Testis (tissue), 2 donors: Measurements from ENCODE around the gene DLGAP5.

Source experiments
- CTCF ChIP-seq, 3 experiments: fragments of 450-650 bp in 2 of 3; fragments of 200-600 bp in 1 of 3; sonication (generic) in 1 of 3; IDR thresholded peaks; one replicate each; pipeline ENCODE4 v1.5.1; 2016 to 2019; ENCODE audit warnings: antibody characterized with exemption in 3 of 3, mild to moderate bottlenecking in 2 of 3, moderate library complexity in 1 of 3
- POLR2A ChIP-seq: fragments of 450-650 bp; IDR thresholded peaks from one replicate; pipeline ENCODE4 v1.6.1; 2017; ENCODE audit warnings: antibody characterized with exemption, mild to moderate bottlenecking, moderate library complexity

GRCh38 chr14:55102141-55102621 is 89.2 kb downstream of the DLGAP5 start:
- peak in 1 of 3 experiments; percentile 17 for TF ChIP-seq CTCF (IDR thresholded peaks at IDR 0.05)
- no peak for TF ChIP-seq POLR2A
